Stimulated activated memory B cell treated with anti-CD40 and anti-IgM and Interleukin-4, amounts not matched to agents 10 μg/mL and 1 μg/mL and 100 μg/mL, for 72 hours (primary cell): Measurements from ENCODE around the gene ELL2.

ENCODE experiments used
- ATAC-seq: fragments of 150-1000 bp; cut with Tn5 transposase; 2 replicates; pipeline ENCODE4 v1.10.0; 2021
- H3K27ac Mint-ChIP-seq: one replicate; pipeline ENCODE4 v1.8.0; 2022; ENCODE audit warnings: mild to moderate bottlenecking, mixed read lengths
- H3K27me3 Mint-ChIP-seq: one replicate; pipeline ENCODE4 v1.8.0; 2022; ENCODE audit warnings: mixed read lengths
- H3K36me3 Mint-ChIP-seq: one replicate; pipeline ENCODE4 v1.8.0; 2022; ENCODE audit warnings: mixed read lengths
- H3K4me1 Mint-ChIP-seq: one replicate; pipeline ENCODE4 v1.8.0; 2022; ENCODE audit warnings: mixed read lengths
- H3K4me3 Mint-ChIP-seq: one replicate; pipeline ENCODE4 v1.8.0; 2022; ENCODE audit warnings: mild to moderate bottlenecking, moderate library complexity, mixed read lengths
- H3K9me3 Mint-ChIP-seq: one replicate; pipeline ENCODE4 v1.8.0; 2022; ENCODE audit warnings: mixed read lengths

The ELL2 gene

DNA sequence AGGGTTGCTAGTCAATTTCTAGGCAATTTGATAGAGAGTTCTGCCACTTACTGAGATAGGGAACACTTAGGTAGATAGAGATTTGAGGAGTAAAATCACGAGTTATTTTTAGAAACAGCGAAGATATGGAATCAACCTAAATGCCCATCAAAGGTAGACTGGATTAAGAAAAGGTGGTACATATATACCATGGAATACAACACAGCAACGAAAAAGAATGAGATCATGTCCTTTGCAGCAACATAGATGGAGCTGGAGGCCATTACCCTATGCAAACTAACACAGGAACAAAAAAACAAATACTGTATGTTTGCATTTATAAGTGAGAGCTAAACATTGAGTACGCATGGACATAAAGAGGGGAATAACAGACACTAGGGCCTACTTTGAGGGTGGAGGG lies 9.7 kb downstream of the ELL2 start:
- Mint-ChIP-seq H3K27me3 (no peaks in the 10 kb centered on the region), H3K4me1 (peaks cover 18% of the 10 kb centered on the region), H3K4me3 (no peak overlapping the region), H3K9me3 (no peaks in the 10 kb centered on the region), H3K36me3 (peaks cover 19% of the 10 kb centered on the region), H3K27ac (no peak overlapping the region)
- ATAC-seq = no peak

DNA sequence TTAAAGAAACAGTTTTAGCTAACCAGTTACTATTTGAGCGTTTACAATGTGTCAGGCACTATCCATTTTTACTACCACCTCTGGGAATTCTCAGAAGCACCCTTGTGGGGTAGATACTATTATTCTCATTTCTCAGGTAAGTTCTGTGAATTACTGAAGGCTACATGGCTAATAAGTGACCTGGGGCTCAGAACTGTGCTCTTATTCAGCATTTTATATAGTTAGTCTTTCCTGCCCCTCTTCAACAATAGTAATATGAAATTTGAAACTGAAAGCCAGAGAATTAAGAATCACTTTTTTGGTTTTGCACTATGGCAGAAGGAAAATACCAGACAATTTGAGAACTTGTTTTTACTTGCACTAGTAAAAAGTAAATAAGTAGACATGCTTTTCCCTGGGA lies 11.8 kb downstream of the ELL2 start:
- Mint-ChIP-seq H3K4me1 (peaks cover 32% of the 10 kb centered on the region), H3K27me3 (no peaks in the 10 kb centered on the region), H3K27ac (no peak overlapping the region), H3K36me3 (peaks cover 35% of the 10 kb centered on the region), H3K4me3 (no peak overlapping the region), H3K9me3 (no peaks in the 10 kb centered on the region)
- ATAC-seq = no peak

DNA sequence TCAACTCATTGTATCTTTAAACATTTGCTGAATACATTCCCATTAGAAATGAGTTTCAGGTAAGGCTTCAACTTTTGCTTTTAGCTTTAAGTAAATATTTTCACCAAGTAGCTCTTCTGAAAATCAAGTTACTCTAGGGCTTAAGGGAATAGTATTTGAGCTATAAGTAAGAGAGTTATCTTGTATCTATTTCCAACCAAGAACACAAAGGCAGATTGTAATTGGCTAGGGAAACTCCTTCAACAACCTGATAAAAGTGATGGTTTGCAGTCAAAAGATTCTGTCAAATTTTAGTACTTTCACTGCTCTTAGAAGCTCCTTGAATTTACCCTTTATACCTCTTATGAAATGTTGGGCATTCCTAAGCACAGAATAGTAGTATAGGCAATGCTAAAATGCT lies 13.0 kb downstream of the ELL2 start:
- Mint-ChIP-seq H3K27ac (no peak overlapping the region), H3K4me3 (no peak overlapping the region), H3K4me1 (peaks cover 31% of the 10 kb centered on the region), H3K9me3 (no peaks in the 10 kb centered on the region), H3K36me3 (peaks cover 33% of the 10 kb centered on the region), H3K27me3 (no peaks in the 10 kb centered on the region)
- no peak for ATAC-seq

DNA sequence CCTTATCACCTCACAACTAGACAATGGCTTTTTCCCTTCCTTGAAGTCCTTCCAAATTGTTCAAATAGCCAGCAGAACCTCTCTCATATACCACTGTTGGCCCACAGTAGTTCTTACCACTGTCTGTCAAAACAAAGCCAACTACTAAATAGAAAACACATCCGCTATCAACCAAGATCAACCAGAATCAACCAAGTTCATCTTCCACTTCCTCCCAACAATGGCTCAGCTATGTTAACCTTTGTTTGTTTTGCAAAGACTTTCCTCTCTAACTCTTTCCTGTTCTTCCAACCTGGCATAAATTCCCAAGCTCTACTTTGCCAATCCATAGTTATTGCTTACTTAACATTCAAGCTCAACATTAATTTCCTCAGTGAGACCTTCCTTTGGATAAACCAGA lies 15.2 kb downstream of the ELL2 start:
- ATAC-seq = no peak
- Mint-ChIP-seq H3K9me3 (no peaks in the 10 kb centered on the region), H3K27ac (no peak overlapping the region), H3K4me3 (no peak overlapping the region), H3K4me1 (peaks cover 24% of the 10 kb centered on the region), H3K27me3 (no peaks in the 10 kb centered on the region), H3K36me3 (peaks cover 20% of the 10 kb centered on the region)

DNA sequence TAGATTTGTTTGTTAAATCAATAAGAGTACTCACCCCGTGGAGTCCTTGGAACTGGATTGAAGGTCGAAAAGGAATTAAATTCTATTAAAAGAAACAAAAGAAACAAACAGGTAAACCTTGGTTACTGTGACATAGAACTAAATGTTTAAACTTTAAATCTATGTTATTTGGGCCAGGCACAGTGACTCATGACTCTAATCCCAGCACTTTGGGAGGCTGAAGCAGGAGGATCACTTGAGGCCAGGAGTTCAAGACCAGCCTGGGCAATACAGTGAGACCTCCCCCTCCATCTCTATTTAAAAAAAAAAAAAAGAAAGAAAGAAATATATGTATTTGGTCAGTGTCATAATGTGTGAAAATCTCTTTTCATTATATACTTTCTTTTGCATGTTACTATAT lies 18.7 kb downstream of the ELL2 start:
- peaks cover 24% of the 10 kb centered on the region for H3K4me1 Mint-ChIP-seq
- H3K9me3 Mint-ChIP-seq = no peaks in the 10 kb centered on the region
- H3K27me3 Mint-ChIP-seq = no peaks in the 10 kb centered on the region
- H3K27ac Mint-ChIP-seq = no peak overlapping the region
- no peak overlapping the region for H3K4me3 Mint-ChIP-seq
- H3K36me3 Mint-ChIP-seq = peaks cover 18% of the 10 kb centered on the region
- no peak for ATAC-seq

DNA sequence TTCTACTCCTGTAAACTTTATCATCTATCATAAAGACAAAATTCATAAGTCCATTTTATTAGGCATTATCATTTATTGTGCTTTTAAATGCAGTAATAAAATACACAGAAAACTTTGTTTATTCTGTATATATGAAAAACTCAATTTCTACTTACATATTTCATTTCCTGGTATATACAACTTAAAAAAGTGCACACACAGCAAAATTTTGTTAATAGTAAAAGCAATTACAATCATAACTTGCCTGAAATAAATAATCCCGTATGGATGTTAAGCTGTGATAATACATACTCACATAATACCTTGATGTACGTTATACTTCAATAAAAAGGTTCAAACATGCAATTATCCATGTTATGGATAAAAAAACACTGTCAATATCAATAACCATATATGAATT lies 19.2 kb downstream of the ELL2 start:
- no peak for ATAC-seq
- H3K27me3 Mint-ChIP-seq = no peaks in the 10 kb centered on the region
- H3K27ac Mint-ChIP-seq = no peak overlapping the region
- peaks cover 24% of the 10 kb centered on the region for H3K4me1 Mint-ChIP-seq
- no peaks in the 10 kb centered on the region for H3K9me3 Mint-ChIP-seq
- H3K4me3 Mint-ChIP-seq = no peak overlapping the region
- H3K36me3 Mint-ChIP-seq = peaks cover 18% of the 10 kb centered on the region

DNA sequence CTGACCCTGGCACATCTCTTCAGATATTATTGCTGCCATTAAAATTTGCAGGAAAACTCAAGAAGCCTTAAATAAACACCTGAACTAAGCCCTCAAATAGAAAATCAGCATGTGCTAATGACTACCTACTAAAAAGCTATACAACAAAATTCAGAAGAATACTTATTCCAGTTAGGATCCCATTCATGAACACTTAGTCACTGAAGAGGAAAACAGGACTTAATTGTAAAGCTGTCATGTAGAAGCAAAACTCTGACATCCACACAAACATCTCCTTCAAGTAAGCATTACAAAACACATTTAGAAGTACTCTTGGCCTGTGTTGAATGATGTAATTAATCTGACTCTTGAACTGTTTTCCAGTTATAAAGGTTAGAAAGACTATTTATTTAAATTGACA lies 19.9 kb downstream of the ELL2 start:
- peaks cover 24% of the 10 kb centered on the region for H3K4me1 Mint-ChIP-seq
- no peak overlapping the region for H3K4me3 Mint-ChIP-seq
- no peaks in the 10 kb centered on the region for H3K9me3 Mint-ChIP-seq
- H3K27me3 Mint-ChIP-seq = no peaks in the 10 kb centered on the region
- H3K27ac Mint-ChIP-seq = no peak overlapping the region
- no peak for ATAC-seq
- H3K36me3 Mint-ChIP-seq = peaks cover 17% of the 10 kb centered on the region

DNA sequence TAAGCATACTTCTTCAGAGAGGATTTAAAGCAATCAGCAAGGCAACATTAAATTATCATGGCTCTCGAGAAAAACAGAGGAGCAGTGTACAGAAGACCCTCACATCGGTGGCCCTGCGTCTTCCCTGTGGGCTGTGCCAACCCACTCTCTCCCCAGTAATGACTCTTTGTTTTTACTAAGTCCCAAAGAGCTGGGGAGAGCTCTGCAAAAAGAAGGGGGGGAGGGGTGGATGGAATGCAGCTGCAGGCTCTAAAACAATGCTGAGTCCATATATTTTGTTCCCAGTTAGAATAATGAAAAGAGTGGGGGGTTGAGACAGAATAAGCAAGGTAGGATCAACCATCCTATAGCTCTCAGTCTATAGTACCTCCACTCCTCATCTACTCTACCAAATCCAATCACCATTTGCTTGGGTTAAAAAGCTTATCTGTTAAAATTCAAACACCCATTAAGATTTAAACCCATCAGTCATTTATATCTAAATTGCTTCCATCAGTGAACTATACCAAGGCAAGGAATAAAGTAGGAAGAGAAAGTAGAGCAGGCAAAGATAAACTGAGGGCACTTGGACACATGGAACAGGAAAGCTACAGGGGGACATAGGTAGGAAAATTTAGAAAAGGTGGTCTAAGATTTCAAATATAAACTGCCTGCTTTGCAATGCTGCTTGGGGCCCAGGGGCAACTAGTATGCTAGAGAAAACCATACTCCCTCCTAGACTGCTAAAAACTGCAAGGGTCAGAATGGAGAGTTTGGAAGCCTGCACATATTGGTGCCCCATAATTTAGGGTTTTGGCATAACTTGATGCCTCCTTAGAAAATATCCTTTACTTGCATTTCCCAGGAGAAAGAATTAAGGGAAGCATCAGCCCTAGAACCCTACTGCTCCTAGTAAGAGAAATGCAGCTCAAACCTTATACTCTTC lies 20.6 kb downstream of the ELL2 start:
- no peaks in the 10 kb centered on the region for H3K9me3 Mint-ChIP-seq
- H3K4me3 Mint-ChIP-seq = no peak overlapping the region
- ATAC-seq = no peak
- peaks cover 16% of the 10 kb centered on the region for H3K4me1 Mint-ChIP-seq
- H3K27ac Mint-ChIP-seq = no peak overlapping the region
- H3K27me3 Mint-ChIP-seq = no peaks in the 10 kb centered on the region
- H3K36me3 Mint-ChIP-seq = peaks cover 16% of the 10 kb centered on the region

DNA sequence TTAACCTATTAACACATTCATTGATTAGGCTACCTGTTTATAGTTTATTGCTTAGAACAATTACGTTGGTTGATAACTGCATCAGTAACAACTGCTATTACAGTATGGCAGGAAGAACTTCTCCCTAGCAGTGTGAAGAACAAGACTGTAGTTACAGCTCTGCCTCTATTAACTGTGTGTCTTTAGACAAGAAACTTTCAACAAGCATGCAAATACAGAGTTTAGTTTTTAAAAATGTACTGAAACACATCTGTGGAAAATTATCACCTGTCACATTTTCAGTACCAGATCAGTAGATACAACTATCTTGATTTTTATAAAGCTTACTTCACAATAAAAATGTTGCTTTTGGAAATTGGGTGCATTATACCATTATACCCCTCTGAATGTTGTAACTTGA lies 22.2 kb downstream of the ELL2 start:
- H3K27ac Mint-ChIP-seq = no peak overlapping the region
- peaks cover 12% of the 10 kb centered on the region for H3K36me3 Mint-ChIP-seq
- ATAC-seq = no peak
- H3K4me1 Mint-ChIP-seq = peaks cover 9% of the 10 kb centered on the region
- H3K9me3 Mint-ChIP-seq = no peaks in the 10 kb centered on the region
- no peaks in the 10 kb centered on the region for H3K27me3 Mint-ChIP-seq
- no peak overlapping the region for H3K4me3 Mint-ChIP-seq

DNA sequence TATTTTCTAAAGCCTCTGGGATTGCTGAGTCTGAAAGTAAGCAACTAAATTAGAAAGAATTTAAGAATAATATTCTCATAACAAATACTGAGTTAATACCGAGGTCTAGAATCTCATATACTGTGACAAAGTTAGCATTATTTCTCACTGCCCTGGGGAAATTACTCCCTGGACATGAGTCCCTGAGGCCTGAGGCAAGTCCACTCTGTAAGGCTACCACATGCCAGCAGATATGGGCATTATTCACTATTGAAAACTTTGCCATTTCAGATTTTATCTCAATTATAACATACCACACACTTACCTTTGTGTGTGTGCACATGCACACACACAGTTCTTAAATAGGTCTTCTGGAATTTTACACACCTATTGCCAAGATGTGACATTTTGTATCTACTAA lies 22.9 kb downstream of the ELL2 start:
- ATAC-seq = no peak
- Mint-ChIP-seq H3K27me3 (no peaks in the 10 kb centered on the region), H3K27ac (no peak overlapping the region), H3K4me3 (no peak overlapping the region), H3K36me3 (peaks cover 12% of the 10 kb centered on the region), H3K9me3 (no peaks in the 10 kb centered on the region), H3K4me1 (peaks cover 15% of the 10 kb centered on the region)

DNA sequence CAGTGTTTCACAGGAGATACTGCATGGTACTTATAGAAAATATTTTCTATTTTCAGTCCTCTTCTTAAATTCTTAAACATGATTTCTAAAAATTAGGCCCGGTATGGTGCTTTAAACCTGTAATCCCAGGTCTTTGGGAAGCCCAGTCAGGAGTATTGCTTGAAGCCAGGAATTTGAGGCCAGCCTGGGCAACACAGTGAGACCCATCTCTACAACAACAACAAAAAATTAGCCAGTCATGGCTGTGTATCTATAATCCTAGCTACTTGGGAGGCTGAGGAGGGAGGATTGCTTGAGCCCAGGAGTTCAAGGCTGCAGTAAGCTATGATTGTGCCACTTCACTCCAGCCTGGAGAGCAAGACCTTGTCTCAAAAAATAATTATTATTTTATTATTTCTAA lies 23.3 kb downstream of the ELL2 start:
- no peaks in the 10 kb centered on the region for H3K9me3 Mint-ChIP-seq
- H3K4me3 Mint-ChIP-seq = no peak overlapping the region
- H3K4me1 Mint-ChIP-seq = peaks cover 15% of the 10 kb centered on the region
- H3K27ac Mint-ChIP-seq = no peak overlapping the region
- peaks cover 12% of the 10 kb centered on the region for H3K36me3 Mint-ChIP-seq
- ATAC-seq = no peak
- no peaks in the 10 kb centered on the region for H3K27me3 Mint-ChIP-seq

DNA sequence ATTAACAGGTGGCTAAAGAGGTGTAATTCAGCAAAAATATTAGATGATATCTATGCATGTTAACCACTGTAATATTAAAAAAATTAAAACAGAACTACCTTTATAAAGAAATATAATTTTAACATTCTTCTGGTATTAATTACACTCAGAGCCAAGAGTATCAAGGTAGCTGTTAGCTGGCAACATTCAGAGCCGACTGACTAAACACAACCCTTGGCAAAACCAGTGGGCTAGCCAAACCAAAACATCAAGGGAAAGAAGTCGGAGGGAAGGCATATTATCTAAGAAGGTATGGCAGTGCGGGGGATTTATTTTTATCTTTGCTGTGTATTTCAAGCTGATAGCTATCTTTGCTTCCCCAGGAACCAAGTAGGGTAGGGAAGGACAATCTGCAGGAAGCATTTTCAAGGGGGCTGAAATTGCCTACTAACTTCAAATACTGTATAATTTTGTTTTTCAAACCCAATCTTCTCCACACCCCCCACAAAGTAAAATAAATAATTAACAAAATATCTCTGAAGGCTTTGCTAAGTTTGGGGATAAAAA lies 24.0 kb downstream of the ELL2 start:
- no peak overlapping the region for H3K27ac Mint-ChIP-seq
- no peak for ATAC-seq
- no peaks in the 10 kb centered on the region for H3K9me3 Mint-ChIP-seq
- H3K36me3 Mint-ChIP-seq = peaks cover 12% of the 10 kb centered on the region
- H3K4me1 Mint-ChIP-seq = peaks cover 15% of the 10 kb centered on the region
- H3K4me3 Mint-ChIP-seq = no peak overlapping the region
- H3K27me3 Mint-ChIP-seq = no peaks in the 10 kb centered on the region

DNA sequence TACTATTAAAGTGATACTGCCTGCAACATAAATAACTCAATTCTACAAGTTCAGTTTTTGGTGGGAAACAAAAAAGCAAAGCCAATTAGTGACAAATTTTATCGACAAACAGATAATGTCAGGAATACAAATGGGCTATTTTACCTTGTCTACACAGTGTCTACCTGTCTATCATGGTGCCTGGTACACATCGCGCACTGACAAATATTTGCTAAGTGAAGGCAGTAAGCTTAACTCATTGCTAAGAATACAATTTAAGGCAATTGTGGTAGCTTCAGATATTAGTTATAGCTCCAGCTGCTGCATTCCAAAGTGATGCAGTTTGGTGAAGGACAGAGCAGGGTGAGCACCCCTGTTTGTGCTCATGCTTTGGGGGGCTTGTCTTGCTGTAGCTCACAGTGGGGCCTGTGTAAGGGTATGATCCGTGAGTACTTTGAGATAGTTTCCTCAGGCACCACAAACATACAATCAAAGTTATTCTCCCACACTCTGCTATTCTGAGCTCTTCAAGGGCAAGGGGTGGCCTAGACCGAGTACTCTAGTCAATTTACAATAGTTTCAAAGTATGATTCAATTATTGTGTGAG lies 24.7 kb downstream of the ELL2 start:
- peaks cover 15% of the 10 kb centered on the region for H3K4me1 Mint-ChIP-seq
- peaks cover 12% of the 10 kb centered on the region for H3K36me3 Mint-ChIP-seq
- no peak overlapping the region for H3K27ac Mint-ChIP-seq
- H3K4me3 Mint-ChIP-seq = no peak overlapping the region
- H3K9me3 Mint-ChIP-seq = no peaks in the 10 kb centered on the region
- H3K27me3 Mint-ChIP-seq = no peaks in the 10 kb centered on the region
- ATAC-seq = no peak

DNA sequence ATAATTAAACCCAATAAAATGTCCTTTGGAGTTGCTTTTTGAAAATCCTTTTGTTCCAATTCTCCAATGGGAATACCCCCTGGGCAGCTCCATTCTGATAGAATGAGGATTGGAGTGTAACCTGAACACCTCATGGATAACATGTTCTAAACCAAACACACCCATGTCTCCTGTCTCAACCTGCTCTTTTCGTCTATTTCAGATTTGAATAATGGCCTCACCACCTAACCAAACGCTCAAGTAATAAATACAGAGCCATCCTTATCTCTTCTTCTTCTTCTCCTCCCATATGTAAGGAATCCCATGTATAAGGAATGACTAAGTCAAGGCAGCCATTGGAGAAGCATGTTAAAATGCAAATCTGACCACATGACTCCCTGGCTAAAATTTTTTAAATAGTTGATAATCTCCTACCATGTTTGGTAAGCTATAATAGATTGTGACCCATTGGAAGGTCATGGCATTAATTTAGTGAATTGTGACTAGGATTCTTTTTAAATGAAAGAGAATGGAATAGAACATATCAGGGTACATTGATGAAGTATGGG lies 26.0 kb downstream of the ELL2 start:
- H3K9me3 Mint-ChIP-seq = no peaks in the 10 kb centered on the region
- no peak overlapping the region for H3K27ac Mint-ChIP-seq
- no peaks in the 10 kb centered on the region for H3K27me3 Mint-ChIP-seq
- ATAC-seq = no peak
- peaks cover 15% of the 10 kb centered on the region for H3K4me1 Mint-ChIP-seq
- H3K36me3 Mint-ChIP-seq = peaks cover 12% of the 10 kb centered on the region
- H3K4me3 Mint-ChIP-seq = no peak overlapping the region

DNA sequence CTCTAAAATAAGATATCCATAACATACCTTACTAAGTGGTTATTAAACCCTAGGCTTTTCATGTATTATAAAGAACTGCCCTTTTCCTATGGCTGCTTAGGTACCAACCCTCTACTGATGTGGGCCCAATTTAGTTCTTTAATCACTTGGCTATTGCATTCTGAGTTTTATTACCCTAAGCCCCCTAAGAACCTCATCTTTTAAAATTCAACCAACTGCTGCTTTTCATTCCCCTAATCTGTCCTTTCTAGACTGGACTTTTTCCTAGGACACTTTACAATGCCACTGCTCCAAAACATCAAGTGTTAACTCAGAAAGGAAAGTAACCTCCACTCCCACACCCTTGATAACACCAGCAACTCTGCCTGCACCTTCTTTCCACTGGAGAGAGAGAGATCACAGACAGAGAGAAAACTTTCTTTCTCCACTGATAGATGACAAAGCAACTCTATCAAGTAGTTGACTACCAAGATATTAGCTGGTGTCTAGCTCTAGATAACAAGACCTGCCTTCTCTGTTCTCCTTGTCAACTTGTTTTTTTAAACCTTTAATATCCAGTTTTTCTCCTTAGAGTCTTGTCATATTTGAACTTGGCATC lies 27.3 kb downstream of the ELL2 start:
- Mint-ChIP-seq H3K27me3 (no peaks in the 10 kb centered on the region), H3K4me3 (no peak overlapping the region), H3K27ac (no peak overlapping the region), H3K36me3 (peaks cover 12% of the 10 kb centered on the region), H3K9me3 (no peaks in the 10 kb centered on the region), H3K4me1 (peaks cover 18% of the 10 kb centered on the region)
- no peak for ATAC-seq
